Thymus (tissue), 14 donors: ENCODE results near the gene TGFB2. TPM values are rescaled to one million over a fixed set of nuclear protein-coding genes. Genes with fewer than 3 reads are reported as not detected.
A peak's percentile ranks its signal among the peaks of the same experiment; 100 is the strongest.

Source experiments
- DNase-seq, 9 donors: peaks; one replicate each; pipeline ENCODE4 v3.0.0-alpha.2; 2013; ENCODE audit warnings: low spot score in 9 of 9, low read depth in 6 of 9, missing footprints in 1 of 9
- H3K27ac ChIP-seq, 2 donors: one replicate each; pipeline ENCODE4 v1.5.1; 2013; ENCODE audit warnings: control low read depth in 1 of 2, low read depth in 1 of 2, low read length in 1 of 2, mild to moderate bottlenecking in 1 of 2, moderate library complexity in 1 of 2
- H3K27me3 ChIP-seq, 2 donors: one replicate each; pipeline ENCODE4 v1.5.1; 2013; ENCODE audit warnings: low read length in 1 of 2; ENCODE audit not compliant: control insufficient read depth in 2 of 2, insufficient read depth in 1 of 2
- H3K36me3 ChIP-seq, 2 donors: one replicate each; pipeline ENCODE4 v1.5.1; 2013; ENCODE audit warnings: low read length in 1 of 2, mild to moderate bottlenecking in 1 of 2, moderate library complexity in 1 of 2; ENCODE audit not compliant: control insufficient read depth in 2 of 2, insufficient read depth in 2 of 2
- H3K4me1 ChIP-seq, 2 donors: one replicate each; pipeline ENCODE4 v1.5.1; 2013; ENCODE audit warnings: low read length in 2 of 2; ENCODE audit not compliant: control insufficient read depth in 2 of 2, insufficient read depth in 2 of 2
- H3K4me3 ChIP-seq, 2 donors: one replicate each; pipeline ENCODE4 v1.5.1; 2013; ENCODE audit warnings: low read length in 2 of 2, control low read depth in 1 of 2, mild to moderate bottlenecking in 1 of 2
- H3K9me3 ChIP-seq, 2 donors: one replicate each; pipeline ENCODE4 v1.5.1; 2013; ENCODE audit warnings: low read length in 1 of 2, mild to moderate bottlenecking in 1 of 2; ENCODE audit not compliant: control insufficient read depth in 2 of 2, insufficient read depth in 1 of 2
- WGBS: extraction: QIAGEN DNeasy Blood & Tissue Kit; methylation state at CpG from one replicate; pipeline ENCODE4 v1.1.7; 2013; 5-methylcytosine and 5-hydroxymethylcytosine counted together
- long read RNA-seq, 10 donors: transcript quantifications; one replicate each; lab custom pipeline, GENCODE V29; 2026
- polyA plus RNA-seq: library from polyadenylated mRNA; stranded (reverse); fragments of 200-250 nt; gene quantifications from one replicate; pipeline ENCODE4 v1.2.3, GENCODE V29; 2013
- total RNA-seq: library from RNA; stranded (reverse); fragments of 120-200 nt; gene quantifications from one replicate; pipeline ENCODE4 v1.2.4, GENCODE V29; 2013
- donor health status: healthy.

Gene TGFB2
- total RNA-seq (0.94 TPM), polyA plus RNA-seq (1.6 TPM)
- long read RNA-seq, donor 1: 0 reads
- long read RNA-seq, donor 2: 0 reads
- long read RNA-seq, donor 3, full-length matches to known transcripts: 1 of 1 reads
- long read RNA-seq, donor 3, partial matches to known transcripts: 0 of 1 reads
- long read RNA-seq, donor 3, other reads (novel, unspliced or antisense): 0 of 1 reads
- long read RNA-seq, donor 4: 0 reads
- long read RNA-seq, donor 5: 0 reads
- long read RNA-seq, donor 6: 0 reads
- long read RNA-seq, donor 7, full-length matches to known transcripts: 1 of 1 reads
- long read RNA-seq, donor 7, partial matches to known transcripts: 0 of 1 reads
- long read RNA-seq, donor 7, other reads (novel, unspliced or antisense): 0 of 1 reads
- long read RNA-seq, donor 8, full-length matches to known transcripts: 1 of 1 reads
- long read RNA-seq, donor 8, partial matches to known transcripts: 0 of 1 reads
- long read RNA-seq, donor 8, other reads (novel, unspliced or antisense): 0 of 1 reads
- long read RNA-seq, donor 9: 0 reads
- long read RNA-seq, donor 10: 0 reads

GRCh38 chr1:218344814-218345672 lies at the start of gene TGFB2:
TGFB2 (plus strand) TSS chr1:218345336; CDS start chr1:218346702, 1,366 bp downstream.
- H3K4me1 ChIP-seq: peaks cover 0 to 21% of the 10 kb centered on the region in 2 donors
- H3K9me3 ChIP-seq: no peaks in the 10 kb centered on the region
- H3K27me3 ChIP-seq: peaks cover 18 to 52% of the 10 kb centered on the region in 2 donors
- peak in 1 of 9 donors; percentile 44 for DNase-seq
- H3K4me3 ChIP-seq: peak within 1 kb of the TSS; percentile 30 to 44
- no peaks in the 10 kb centered on the region for H3K36me3 ChIP-seq
- peak within 1 kb of the TSS in 1 of 2 donors; percentile 13 for H3K27ac ChIP-seq
- 2% methylated on average over 22 of the region's 22 CpGs for WGBS

GRCh38 chr1:218296162-218296561 lies 49.0 kb upstream of the TGFB2 start:
- 99% methylated on average over 2 of the region's 2 CpGs for WGBS
- no peak for DNase-seq
- no peaks in the 10 kb centered on the region for H3K27me3 ChIP-seq
- no peak overlapping the region for H3K4me3 ChIP-seq
- H3K4me1 ChIP-seq: no peaks in the 10 kb centered on the region
- H3K9me3 ChIP-seq: no peaks in the 10 kb centered on the region
- H3K36me3 ChIP-seq: peaks cover 6% of the 10 kb centered on the region in 2 donors
- no peak overlapping the region for H3K27ac ChIP-seq

GRCh38 chr1:218297461-218297860 lies 47.7 kb upstream of the TGFB2 start:
- Histone ChIP-seq H3K27ac (no peak overlapping the region), H3K4me1 (no peaks in the 10 kb centered on the region), H3K36me3 (peaks cover 6% of the 10 kb centered on the region in 2 donors), H3K4me3 (no peak overlapping the region), H3K9me3 (no peaks in the 10 kb centered on the region), H3K27me3 (no peaks in the 10 kb centered on the region)
- no peak for DNase-seq
- 98% methylated on average over 2 of the region's 2 CpGs for WGBS

- no peak overlapping the region for H3K4me3 ChIP-seq
- 94% methylated on average over 1 of the region's 1 CpG for WGBS
- H3K36me3 ChIP-seq: peaks cover 6% of the 10 kb centered on the region in 2 donors
- H3K9me3 ChIP-seq: no peaks in the 10 kb centered on the region
- no peaks in the 10 kb centered on the region for H3K27me3 ChIP-seq
- H3K27ac ChIP-seq: no peak overlapping the region
- no peaks in the 10 kb centered on the region for H3K4me1 ChIP-seq
- DNase-seq: no peak
These were observed 47.3 kb upstream of the TGFB2 start for GRCh38 chr1:218297867-218298266.

- Histone ChIP-seq H3K9me3 (no peaks in the 10 kb centered on the region), H3K27ac (no peak overlapping the region), H3K36me3 (peaks cover 6% of the 10 kb centered on the region in 2 donors), H3K4me3 (no peak overlapping the region), H3K4me1 (no peaks in the 10 kb centered on the region), H3K27me3 (no peaks in the 10 kb centered on the region)
- WGBS: 95% methylated on average over 4 of the region's 4 CpGs
- DNase-seq: no peak
These were observed 46.7 kb upstream of the TGFB2 start for GRCh38 chr1:218298398-218298797.

GRCh38 chr1:218299416-218299815 lies 45.7 kb upstream of the TGFB2 start:
- H3K4me3 ChIP-seq: no peak overlapping the region
- H3K36me3 ChIP-seq: peaks cover 3 to 4% of the 10 kb centered on the region in 2 donors
- WGBS: 90% methylated on average over 2 of the region's 2 CpGs
- no peak overlapping the region for H3K27ac ChIP-seq
- H3K27me3 ChIP-seq: no peaks in the 10 kb centered on the region
- no peaks in the 10 kb centered on the region for H3K4me1 ChIP-seq
- peak in 2 of 9 donors; percentile 4 to 8 for DNase-seq
- no peaks in the 10 kb centered on the region for H3K9me3 ChIP-seq

GRCh38 chr1:218301217-218301616 lies 43.9 kb upstream of the TGFB2 start:
- H3K27ac ChIP-seq: no peak overlapping the region
- H3K36me3 ChIP-seq: peaks cover 0 to 2% of the 10 kb centered on the region in 2 donors
- no peak for DNase-seq
- 95% methylated on average over 1 of the region's 1 CpG for WGBS
- H3K4me3 ChIP-seq: no peak overlapping the region
- no peaks in the 10 kb centered on the region for H3K4me1 ChIP-seq
- H3K27me3 ChIP-seq: no peaks in the 10 kb centered on the region
- no peaks in the 10 kb centered on the region for H3K9me3 ChIP-seq

GRCh38 chr1:218302155-218302554 lies 43.0 kb upstream of the TGFB2 start:
- no peak for DNase-seq
- Histone ChIP-seq H3K27ac (no peak overlapping the region), H3K27me3 (no peaks in the 10 kb centered on the region), H3K9me3 (no peaks in the 10 kb centered on the region), H3K4me3 (no peak overlapping the region), H3K36me3 (peaks cover 0 to 4% of the 10 kb centered on the region in 2 donors), H3K4me1 (no peaks in the 10 kb centered on the region)
- WGBS: 97% methylated on average over 3 of the region's 3 CpGs
